G401 (cell line): Measurements from ENCODE around the gene KCNIP1. TPM values are rescaled to one million over a fixed set of nuclear protein-coding genes. Genes with fewer than 3 reads are reported as not detected.

ENCODE experiments used
- DNase-seq: peaks from one replicate; pipeline ENCODE4 v3.0.0-alpha.2; 2015; ENCODE audit warnings: low spot score
- in situ Hi-C: cut with HindIII; loops from 2 replicates; pipeline ENCODE4 v1.10.0; 2016; ENCODE audit warnings: low sequenced_read_pairs, mixed read lengths
- total RNA-seq: library from RNA; depleted of rRNA; stranded (reverse); fragments of >200 nt; shearing (Covaris generic); gene quantifications from 2 replicates; pipeline ENCODE4 v1.2.3, GENCODE V29; 2014

Gene KCNIP1
- total RNA-seq, 1 experiment from 2014 or later = not detected

DNA sequence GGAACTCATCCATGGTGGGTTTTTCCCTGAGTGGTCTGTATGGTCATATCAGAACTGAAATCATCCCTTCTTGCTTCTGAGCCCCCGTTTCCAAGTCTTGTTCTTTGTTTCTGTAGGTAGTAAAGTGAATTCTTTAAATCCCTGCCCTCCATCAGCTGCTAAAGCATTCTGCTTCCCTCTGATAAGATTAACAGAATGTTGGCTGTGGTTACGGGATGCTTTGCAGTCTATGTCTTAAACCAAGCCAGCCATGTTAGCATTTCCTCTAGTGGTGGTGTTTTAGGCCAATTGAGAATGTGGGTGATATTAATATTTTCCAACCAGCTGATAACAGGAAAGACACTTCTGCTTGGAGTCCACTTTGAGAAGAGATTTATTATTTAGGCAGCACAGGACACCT is 22.0 kb upstream of the KCNIP1 start:
- in situ Hi-C loops = no loop called here
- no peak for DNase-seq

DNA sequence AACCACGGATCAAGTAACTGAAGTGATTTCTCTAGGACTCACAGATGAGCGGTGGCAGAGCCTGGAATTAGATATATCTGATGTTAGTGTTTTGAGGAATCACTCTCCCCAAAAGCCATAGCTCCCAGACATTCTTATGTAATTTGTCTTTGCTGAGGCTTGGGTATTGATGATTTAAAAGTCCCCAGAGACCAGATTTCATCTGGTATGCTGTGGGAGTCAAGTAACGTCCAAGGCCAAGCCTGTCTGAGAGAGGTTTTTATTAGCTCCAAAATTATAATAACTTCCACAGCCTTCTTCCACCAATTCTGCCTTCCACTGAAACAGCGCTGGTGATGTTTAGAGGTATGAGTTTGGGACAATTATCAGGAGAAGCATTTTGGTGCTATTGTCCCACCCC is 21.3 kb upstream of the KCNIP1 start:
- DNase-seq = no peak
- in situ Hi-C loops = no loop called here

DNA sequence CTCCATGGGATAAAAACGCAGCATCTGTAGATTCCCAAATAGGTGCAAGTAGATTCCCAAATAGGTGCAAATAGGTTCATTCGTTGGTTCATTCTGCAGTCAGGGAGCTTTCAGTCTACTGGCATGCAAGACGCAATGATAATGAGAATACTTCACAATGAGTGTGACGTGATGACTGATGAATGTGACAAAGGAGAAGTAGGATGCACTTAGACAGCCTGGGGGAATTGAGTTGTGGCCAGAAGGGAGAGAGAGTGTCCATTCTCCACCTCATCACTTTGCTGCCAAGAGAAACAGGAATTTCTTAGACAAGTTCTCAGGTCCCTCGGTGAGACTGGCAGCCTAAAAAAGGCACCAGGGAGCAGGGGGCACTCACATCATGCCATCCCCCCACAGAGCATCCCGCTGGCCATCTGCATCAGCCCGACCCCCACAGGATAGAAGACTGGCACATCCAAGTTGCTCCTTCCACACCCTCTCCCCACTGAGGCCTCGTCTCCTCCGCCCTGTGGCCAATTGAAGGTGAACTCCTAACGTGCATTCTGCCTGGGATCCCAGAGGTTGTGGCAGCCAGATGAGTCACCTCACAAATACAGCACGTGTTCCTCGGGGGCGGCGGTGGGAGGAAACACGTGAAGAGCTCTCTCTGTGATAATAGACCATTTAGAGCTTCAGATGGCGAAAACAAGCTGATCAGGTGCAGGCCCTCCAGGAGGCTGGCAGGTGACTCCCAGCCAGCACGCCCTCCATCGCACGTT is 19.9 kb upstream of the KCNIP1 start:
- in situ Hi-C loops = no loop called here
- DNase-seq = no peak

- no peak for DNase-seq
- in situ Hi-C loops = no loop called here
Observed at GRCh38 chr5:170484459-170484831, 19.4 kb upstream of the KCNIP1 start.

DNA sequence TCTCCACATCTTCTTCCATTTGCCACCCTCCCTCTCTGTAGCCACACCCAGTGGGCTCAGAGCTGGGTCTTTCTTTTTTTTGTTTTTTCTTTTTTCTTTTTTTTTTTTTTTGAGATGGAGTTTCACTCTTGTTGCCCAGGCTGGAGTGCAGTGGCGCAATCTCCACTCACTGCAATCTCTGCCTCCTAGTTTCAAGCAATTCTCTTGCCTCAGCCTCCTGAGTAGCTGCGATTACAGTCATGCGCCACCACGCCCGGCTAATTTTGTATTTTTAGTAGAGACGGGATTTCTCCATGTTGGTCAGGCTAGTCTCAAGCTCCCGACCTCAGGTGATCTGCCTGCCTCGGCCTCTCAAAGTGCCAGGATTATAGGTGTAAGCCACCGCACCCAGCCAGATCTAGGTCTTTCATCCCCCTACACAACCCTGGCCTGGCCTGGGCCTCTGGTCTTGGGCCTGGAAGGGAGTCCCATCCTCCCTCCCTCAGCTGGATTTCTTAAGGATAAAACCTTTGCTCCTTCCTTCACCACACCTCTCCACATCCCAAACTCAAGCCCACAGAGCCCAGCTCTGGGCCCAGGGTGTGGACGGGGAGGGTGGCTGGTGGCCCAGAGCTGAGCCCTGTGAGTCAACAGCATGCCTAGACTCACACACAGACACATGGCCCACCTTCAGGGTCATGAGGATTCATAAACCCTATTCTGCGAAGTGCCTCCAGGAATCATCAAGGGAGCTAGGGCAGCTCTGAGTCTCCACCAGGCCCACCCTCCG is 18.8 kb upstream of the KCNIP1 start:
- in situ Hi-C loops = no loop called here

DNA sequence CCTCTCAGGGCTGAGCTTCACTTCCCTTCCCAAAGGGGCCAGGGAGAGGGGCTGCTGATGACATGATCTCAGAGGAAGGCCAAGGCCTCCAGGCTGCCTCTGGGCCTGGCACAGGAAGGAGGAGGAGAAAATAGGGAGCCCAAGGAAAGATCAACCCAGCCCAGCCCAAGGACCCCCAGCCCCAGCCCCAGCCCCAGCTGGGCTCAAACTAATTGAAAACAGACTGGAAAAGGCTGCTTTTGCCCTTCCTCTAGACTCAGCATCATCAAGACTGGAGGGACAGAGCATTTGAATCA is 18.3 kb upstream of the KCNIP1 start:
- DNase-seq = no peak
- in situ Hi-C loops = no loop called here

More for the DNA sequence above, 18.8 kb upstream of the KCNIP1 start:
- DNase-seq = no peak

DNA sequence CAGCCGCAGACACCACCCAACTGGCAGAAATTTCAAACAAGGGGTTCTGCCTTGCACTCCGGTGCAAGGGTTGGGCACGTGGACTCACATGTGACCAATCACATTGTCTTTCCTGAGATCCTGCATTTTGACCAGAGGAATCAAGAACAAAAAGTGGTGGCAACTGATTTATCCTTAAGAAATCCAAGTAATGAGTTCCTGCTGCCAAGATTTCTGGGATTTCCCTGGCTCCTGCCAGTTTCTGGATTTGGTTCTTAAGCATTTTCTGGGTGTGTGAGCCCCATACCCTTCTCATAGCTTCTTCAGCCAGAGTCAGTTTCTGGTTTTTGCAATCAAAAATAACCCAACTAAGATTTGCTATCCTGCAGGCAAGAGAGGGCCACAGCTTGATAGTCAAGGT is 17.4 kb upstream of the KCNIP1 start:
- in situ Hi-C loops = no loop called here
- no peak for DNase-seq

DNA sequence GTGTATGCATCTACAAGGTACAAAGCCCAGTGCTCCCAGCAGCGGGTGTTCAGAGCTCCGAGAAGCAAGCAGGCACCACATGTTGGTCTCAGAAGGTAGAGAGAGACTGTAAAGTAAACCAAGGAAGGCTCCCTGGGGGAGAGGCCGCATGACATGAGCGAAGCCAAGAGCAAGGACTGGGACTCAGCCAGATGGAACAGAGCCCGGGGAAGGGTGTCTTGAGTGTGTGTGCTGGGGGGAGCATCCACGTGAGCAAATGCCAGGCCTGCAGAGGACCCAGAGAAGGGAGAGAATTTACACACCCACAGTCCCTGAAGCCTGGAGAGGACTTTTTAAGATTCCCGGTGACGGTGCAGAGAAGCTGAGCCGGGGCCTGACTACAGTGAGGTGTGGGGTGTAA is 15.2 kb upstream of the KCNIP1 start:
- in situ Hi-C loops = no loop called here

GRCh38 chr5:170489199-170489598 is 14.6 kb upstream of the KCNIP1 start:
- in situ Hi-C loops = no loop called here

More for the DNA sequence above, 15.2 kb upstream of the KCNIP1 start:
- no peak for DNase-seq

GRCh38 chr5:170490381-170490780 is 13.4 kb upstream of the KCNIP1 start:
- in situ Hi-C loops = no loop called here

More at GRCh38 chr5:170489199-170489598, 14.6 kb upstream of the KCNIP1 start:
- no peak for DNase-seq

GRCh38 chr5:170491479-170491878 is 12.3 kb upstream of the KCNIP1 start:
- no peak for DNase-seq
- in situ Hi-C loops = no loop called here

More at GRCh38 chr5:170490381-170490780, 13.4 kb upstream of the KCNIP1 start:
- no peak for DNase-seq

- in situ Hi-C loops = no loop called here
- no peak for DNase-seq
Observed at GRCh38 chr5:170493028-170493820, 10.6 kb upstream of the KCNIP1 start.

DNA sequence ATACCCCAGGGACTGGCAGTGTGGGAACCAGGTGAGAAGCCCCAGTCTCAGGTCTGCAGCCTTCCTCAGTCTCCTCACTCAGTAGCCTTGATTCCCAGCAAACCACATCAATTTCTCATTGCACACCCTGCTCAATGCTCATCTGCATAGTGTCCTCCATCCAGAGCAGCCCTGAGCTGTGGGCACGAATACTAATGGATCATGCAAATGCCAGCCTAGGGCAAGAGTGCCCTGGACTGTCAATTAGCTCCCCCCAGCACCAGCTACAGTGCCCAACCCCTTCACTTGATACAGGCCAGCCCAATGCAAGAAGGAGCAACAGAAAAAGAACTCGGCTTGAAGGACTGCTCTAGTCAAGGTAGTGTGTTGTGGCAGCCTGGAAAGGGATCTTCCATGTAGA is 9.8 kb upstream of the KCNIP1 start:
- in situ Hi-C loops = no loop called here
- no peak for DNase-seq

GRCh38 chr5:170495825-170496661 is 7.8 kb upstream of the KCNIP1 start:
- no peak for DNase-seq
- in situ Hi-C loops = no loop called here

DNA sequence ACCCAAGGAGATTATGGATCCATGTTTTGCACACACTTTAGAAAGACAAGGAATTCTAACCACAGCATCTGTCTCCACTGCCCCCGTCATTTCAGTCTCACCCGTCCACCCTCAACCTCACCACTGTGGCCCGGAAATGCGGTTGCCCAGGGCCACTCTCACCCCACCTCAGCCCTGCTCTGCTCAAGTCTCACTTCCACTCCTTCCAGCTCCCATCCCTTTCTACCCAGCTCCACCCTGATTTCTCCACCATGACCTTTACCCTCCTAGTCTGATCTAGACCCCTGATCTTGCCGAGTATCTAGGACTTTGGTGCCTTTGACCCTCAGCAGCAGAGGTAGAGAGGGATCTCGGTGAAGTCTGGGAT is 7.2 kb upstream of the KCNIP1 start:
- in situ Hi-C loops = no loop called here
- DNase-seq = no peak

- in situ Hi-C loops = no loop called here
- no peak for DNase-seq
Observed at GRCh38 chr5:170497311-170498038, 6.3 kb upstream of the KCNIP1 start.

GRCh38 chr5:170498811-170499351 is 4.9 kb upstream of the KCNIP1 start:
- DNase-seq = no peak
- in situ Hi-C loops = no loop called here

GRCh38 chr5:170499621-170500020 is 4.2 kb upstream of the KCNIP1 start:
- in situ Hi-C loops = no loop called here

More at GRCh38 chr5:170499621-170500020, 4.2 kb upstream of the KCNIP1 start:
- no peak for DNase-seq
